ENCODE results near the gene CAT.

DNA sequence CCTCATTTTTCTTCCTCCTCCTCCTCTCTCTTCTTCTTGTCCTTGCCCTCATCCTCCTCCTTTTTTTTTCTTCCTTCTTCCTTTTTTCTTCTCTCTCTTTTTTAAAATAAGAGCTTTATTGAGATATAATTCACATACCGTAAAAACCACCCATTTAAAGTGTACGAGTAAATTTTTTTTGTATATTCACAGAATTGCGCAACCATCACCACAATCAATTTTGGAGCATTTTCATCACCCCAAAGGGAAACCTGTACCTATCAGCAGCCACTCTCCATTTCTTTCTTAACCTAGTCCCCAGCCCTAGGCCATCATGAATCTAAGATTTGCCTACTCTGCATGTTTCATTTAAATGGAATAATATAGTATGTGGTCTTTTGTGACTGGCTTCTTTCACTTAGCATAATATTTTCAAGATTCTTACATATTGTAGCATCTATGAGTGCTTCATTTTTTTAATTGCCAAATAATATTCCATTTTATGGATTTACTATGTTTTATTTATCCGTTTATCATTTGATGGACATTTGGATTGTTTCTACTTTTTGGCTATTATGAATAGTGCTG, 35.0 kb downstream of the CAT start:
- TF ChIP-seq, protein P1, sequence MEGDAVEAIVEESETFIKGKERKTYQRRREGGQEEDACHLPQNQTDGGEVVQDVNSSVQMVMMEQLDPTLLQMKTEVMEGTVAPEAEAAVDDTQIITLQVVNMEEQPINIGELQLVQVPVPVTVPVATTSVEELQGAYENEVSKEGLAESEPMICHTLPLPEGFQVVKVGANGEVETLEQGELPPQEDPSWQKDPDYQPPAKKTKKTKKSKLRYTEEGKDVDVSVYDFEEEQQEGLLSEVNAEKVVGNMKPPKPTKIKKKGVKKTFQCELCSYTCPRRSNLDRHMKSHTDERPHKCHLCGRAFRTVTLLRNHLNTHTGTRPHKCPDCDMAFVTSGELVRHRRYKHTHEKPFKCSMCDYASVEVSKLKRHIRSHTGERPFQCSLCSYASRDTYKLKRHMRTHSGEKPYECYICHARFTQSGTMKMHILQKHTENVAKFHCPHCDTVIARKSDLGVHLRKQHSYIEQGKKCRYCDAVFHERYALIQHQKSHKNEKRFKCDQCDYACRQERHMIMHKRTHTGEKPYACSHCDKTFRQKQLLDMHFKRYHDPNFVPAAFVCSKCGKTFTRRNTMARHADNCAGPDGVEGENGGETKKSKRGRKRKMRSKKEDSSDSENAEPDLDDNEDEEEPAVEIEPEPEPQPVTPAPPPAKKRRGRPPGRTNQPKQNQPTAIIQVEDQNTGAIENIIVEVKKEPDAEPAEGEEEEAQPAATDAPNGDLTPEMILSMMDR (IDR thresholded peaks at IDR 0.05): no peak
- TF ChIP-seq POLR2A (IDR thresholded peaks at IDR 0.05): no peak
- TF ChIP-seq POLR2AphosphoS5 (IDR thresholded peaks at IDR 0.05; ENCODE audit: insufficient read depth in 1 of 2, low read depth in 1 of 2): no peak

Measured in vagina (tissue), 2 donors.